NCI-H524 (cell line): ENCODE results near the gene SMIM33.
"Not testable (repeated sequence)": the region's sequence is repeated elsewhere in the genome, so short reads cannot be mapped to it uniquely, and the experiment has no call there.

ENCODE experiments used
- DNase-seq, 2 experiments: peaks; one replicate each; lab custom pipeline; 2025; lab: John Stamatoyannopoulos, UW

The SMIM33 gene

GRCh38 chr5:139470821-139471300 is at the start of gene SMIM33:
TSS of gene SMIM33 (plus strand) at chr5:139471004. CDS start at chr5:139471122, 118 bp downstream.
- DNase-seq: no peak

GRCh38 chr5:139422307-139422893 is 48.4 kb upstream of the SMIM33 start:
- DNase-seq: peak; percentile 29 to 67

- DNase-seq: no peak
Measured at GRCh38 chr5:139425497-139425896, 45.3 kb upstream of the SMIM33 start.

- no peak for DNase-seq
Measured at GRCh38 chr5:139426203-139426885, 44.5 kb upstream of the SMIM33 start.

- no peak for DNase-seq
Measured at GRCh38 chr5:139430015-139430414, 40.8 kb upstream of the SMIM33 start.

- no peak for DNase-seq
Measured at GRCh38 chr5:139431706-139432105, 39.1 kb upstream of the SMIM33 start.

GRCh38 chr5:139435676-139436075 is 35.1 kb upstream of the SMIM33 start:
- no peak for DNase-seq

GRCh38 chr5:139438707-139439012 is 32.1 kb upstream of the SMIM33 start:
- DNase-seq: no peak

GRCh38 chr5:139439013-139439903 is 31.5 kb upstream of the SMIM33 start, which contains the start of gene DNAJC18:
TSS of gene DNAJC18 (minus strand) at chr5:139439525. CDS start at chr5:139439445, 80 bp downstream.
- DNase-seq: peak; percentile 91 to 97

- not testable (repeated sequence) for DNase-seq
Measured at GRCh38 chr5:139440416-139440815, 30.4 kb upstream of the SMIM33 start.

GRCh38 chr5:139443831-139444453 is 26.9 kb upstream of the SMIM33 start:
- DNase-seq: peak; percentile 38 to 82

GRCh38 chr5:139445325-139446170 is 25.3 kb upstream of the SMIM33 start:
- no peak for DNase-seq

- no peak for DNase-seq
Measured at GRCh38 chr5:139446956-139447779, 23.6 kb upstream of the SMIM33 start.

- DNase-seq: no peak
Measured at GRCh38 chr5:139451176-139451575, 19.6 kb upstream of the SMIM33 start.

GRCh38 chr5:139451878-139452660 is 18.7 kb upstream of the SMIM33 start:
- DNase-seq: no peak

- DNase-seq: no peak
Measured at GRCh38 chr5:139453683-139454567, 16.9 kb upstream of the SMIM33 start.

- DNase-seq: no peak
Measured at GRCh38 chr5:139454568-139455290, 16.1 kb upstream of the SMIM33 start.

- DNase-seq: no peak
Measured at GRCh38 chr5:139456776-139457175, 14.0 kb upstream of the SMIM33 start.
